Measurements from ENCODE around the gene TLR4.

Gene TLR4

GRCh38 chr9:117746263-117746662 lies 42.1 kb downstream of the TLR4 start:
- TF ChIP-seq CTCF (IDR thresholded peaks at IDR 0.05), result no peak
- Histone ChIP-seq H3K9me3 (no peaks in the 10 kb centered on the region), H3K4me3 (ENCODE audit: low read depth in 1 of 2, low read length in 1 of 2) (no peak overlapping the region), H3K27me3 (peaks cover 35% of the 10 kb centered on the region), H3K4me1 (ENCODE audit: control insufficient read depth in 1 of 2, insufficient read depth in 1 of 2, low read depth in 1 of 2, low read length in 1 of 2) (peaks cover 4 to 14% of the 10 kb centered on the region in 2 experiments), H3K36me3 (no peaks in the 10 kb centered on the region), H3K27ac (no peak overlapping the region)

- Histone ChIP-seq H3K4me1 (ENCODE audit: control insufficient read depth in 1 of 2, insufficient read depth in 1 of 2, low read depth in 1 of 2, low read length in 1 of 2) (peaks cover 4 to 14% of the 10 kb centered on the region in 2 experiments), H3K27me3 (peaks cover 35% of the 10 kb centered on the region)
- TF ChIP-seq CTCF (IDR thresholded peaks at IDR 0.05), result no peak
Observed at GRCh38 chr9:117747386-117747970, 43.3 kb downstream of the TLR4 start.

GRCh38 chr9:117750401-117750800 lies 46.2 kb downstream of the TLR4 start:
- no peak for TF ChIP-seq CTCF (IDR thresholded peaks at IDR 0.05)
- H3K9me3 ChIP-seq, result no peaks in the 10 kb centered on the region

More at GRCh38 chr9:117747386-117747970, 43.3 kb downstream of the TLR4 start:
- no peaks in the 10 kb centered on the region for H3K36me3 ChIP-seq
- no peak overlapping the region for H3K4me3 ChIP-seq (ENCODE audit: low read depth in 1 of 2, low read length in 1 of 2)
- H3K27ac ChIP-seq, result no peak overlapping the region
- no peaks in the 10 kb centered on the region for H3K9me3 ChIP-seq

GRCh38 chr9:117752894-117753293 lies 48.7 kb downstream of the TLR4 start:
- Histone ChIP-seq H3K27me3 (no peaks in the 10 kb centered on the region), H3K4me1 (ENCODE audit: control insufficient read depth in 1 of 2, insufficient read depth in 1 of 2, low read depth in 1 of 2, low read length in 1 of 2) (no peaks in the 10 kb centered on the region), H3K36me3 (no peaks in the 10 kb centered on the region), H3K4me3 (ENCODE audit: low read depth in 1 of 2, low read length in 1 of 2) (no peak overlapping the region), H3K9me3 (no peaks in the 10 kb centered on the region), H3K27ac (no peak overlapping the region)
- TF ChIP-seq CTCF (IDR thresholded peaks at IDR 0.05), result no peak

More at GRCh38 chr9:117750401-117750800, 46.2 kb downstream of the TLR4 start:
- H3K4me1 ChIP-seq (ENCODE audit: control insufficient read depth in 1 of 2, insufficient read depth in 1 of 2, low read depth in 1 of 2, low read length in 1 of 2), result peaks cover 0 to 7% of the 10 kb centered on the region in 2 experiments
- H3K27ac ChIP-seq, result no peak overlapping the region
- no peak overlapping the region for H3K4me3 ChIP-seq (ENCODE audit: low read depth in 1 of 2, low read length in 1 of 2)
- H3K27me3 ChIP-seq, result peaks cover 9% of the 10 kb centered on the region
- no peaks in the 10 kb centered on the region for H3K36me3 ChIP-seq

- no peak for TF ChIP-seq CTCF (IDR thresholded peaks at IDR 0.05)
- Histone ChIP-seq H3K9me3 (no peaks in the 10 kb centered on the region), H3K27me3 (no peaks in the 10 kb centered on the region), H3K36me3 (no peaks in the 10 kb centered on the region), H3K4me3 (ENCODE audit: low read depth in 1 of 2, low read length in 1 of 2) (no peak overlapping the region), H3K27ac (no peak overlapping the region), H3K4me1 (ENCODE audit: control insufficient read depth in 1 of 2, insufficient read depth in 1 of 2, low read depth in 1 of 2, low read length in 1 of 2) (no peaks in the 10 kb centered on the region)
Observed at GRCh38 chr9:117757561-117758190, 53.5 kb downstream of the TLR4 start.
